Mucosa of descending colon (tissue), 3 donors: ENCODE results near the gene ADAMTS13. TPM values are rescaled to one million over a fixed set of nuclear protein-coding genes. Genes with fewer than 3 reads are reported as not detected.

Experiments used
- ATAC-seq: fragments of 200-7000 bp; cut with Tn5 transposase; one replicate; pipeline ENCODE4 v1.9.1; 2020; ENCODE audit warnings: mild to moderate bottlenecking, moderate library complexity
- DNase-seq, 3 donors: peaks; one replicate each; pipeline ENCODE4 v3.0.0-alpha.2; 2020
- H3K36me3 ChIP-seq: fragments of 200-600 bp; one replicate; pipeline ENCODE4 v1.8.0; 2021; ENCODE audit warnings: low read depth, mild to moderate bottlenecking
- H3K4me1 ChIP-seq: fragments of 200-600 bp; one replicate; pipeline ENCODE4 v1.8.0; 2021; ENCODE audit warnings: low read depth, mild to moderate bottlenecking
- H3K4me3 ChIP-seq: fragments of 200-600 bp; one replicate; pipeline ENCODE4 v1.8.0; 2021; ENCODE audit warnings: mild to moderate bottlenecking
- H3K9me3 ChIP-seq: fragments of 200-600 bp; one replicate; pipeline ENCODE4 v1.8.0; 2021; ENCODE audit warnings: mild to moderate bottlenecking
- CTCF ChIP-seq: fragments of 200-600 bp; IDR thresholded peaks from one replicate; pipeline ENCODE4 v1.8.0; 2022; ENCODE audit warnings: antibody characterized with exemption, mild to moderate bottlenecking
- intact Hi-C, 2 donors: fragments of 100-400 bp; cut with DNase I in 1 of 2; cut with micrococcal nuclease in 1 of 2; formaldehyde crosslinking; loops; one replicate each; pipeline versions ENCODE4 v1.11.0 to v1.11.1; 2022; cut with DNase I, micrococcal nuclease
- total RNA-seq, 3 donors: library from RNA; stranded (reverse); fragmentation: NEBNext Ultra II Directional in 2 of 3; extraction: Animal tissue kit (Norgen Biotek cat#: 25700) in 2 of 3; gene quantifications; one replicate each; pipeline versions ENCODE4 v1.2.1 to v1.2.4, GENCODE V29; 2021 to 2023
- donor health status: DM: no; HTN: no; CAD: no; lungs with moderate emphysema.
- donor health status: DM: no; HTN: no; CAD: no.
- donor health status: DM: no; HTN: yes; CAD: no.

The ADAMTS13 gene
- total RNA-seq, 3 donors from 2014 or later: 3.3 to 5.0 (median 3.6) TPM

- H3K4me1 ChIP-seq: no peaks in the 10 kb centered on the region
- no peak for TF ChIP-seq CTCF
These were observed 17.2 kb downstream of the ADAMTS13 start for GRCh38 chr9:133439337-133439736.

GRCh38 chr9:133440874-133441273, 18.7 kb downstream of the ADAMTS13 start:
- DNase-seq (no peak), ATAC-seq (peak; percentile 49)
- intact Hi-C loops: no loop called here
- TF ChIP-seq CTCF: no peak
- Histone ChIP-seq H3K36me3 (no peaks in the 10 kb centered on the region), H3K4me1 (no peaks in the 10 kb centered on the region), H3K9me3 (no peaks in the 10 kb centered on the region), H3K4me3 (no peak overlapping the region)

More at GRCh38 chr9:133439337-133439736, 17.2 kb downstream of the ADAMTS13 start:
- Histone ChIP-seq H3K4me3 (no peak overlapping the region), H3K9me3 (no peaks in the 10 kb centered on the region), H3K36me3 (no peaks in the 10 kb centered on the region)
- intact Hi-C loops: no loop called here
- ATAC-seq: no peak
- DNase-seq: no peak

GRCh38 chr9:133441571-133441970, 19.4 kb downstream of the ADAMTS13 start:
- ATAC-seq (no peak), DNase-seq (no peak)
- H3K4me3 ChIP-seq: no peak overlapping the region
- no peaks in the 10 kb centered on the region for H3K36me3 ChIP-seq
- no peaks in the 10 kb centered on the region for H3K4me1 ChIP-seq
- no peak for TF ChIP-seq CTCF
- intact Hi-C loops: no loop called here
- H3K9me3 ChIP-seq: no peaks in the 10 kb centered on the region

- TF ChIP-seq CTCF: no peak
- DNase-seq (no peak), ATAC-seq (no peak)
- Histone ChIP-seq H3K4me1 (no peaks in the 10 kb centered on the region), H3K9me3 (no peaks in the 10 kb centered on the region), H3K36me3 (no peaks in the 10 kb centered on the region), H3K4me3 (no peak overlapping the region)
- intact Hi-C loops: no loop called here
These were observed 21.1 kb downstream of the ADAMTS13 start for GRCh38 chr9:133443248-133443647.

GRCh38 chr9:133443982-133444381, 21.8 kb downstream of the ADAMTS13 start:
- H3K4me3 ChIP-seq: no peak overlapping the region
- intact Hi-C loops: no loop called here
- TF ChIP-seq CTCF: no peak
- no peak for ATAC-seq
- H3K36me3 ChIP-seq: no peaks in the 10 kb centered on the region
- H3K4me1 ChIP-seq: no peaks in the 10 kb centered on the region
- no peak for DNase-seq
- H3K9me3 ChIP-seq: no peaks in the 10 kb centered on the region
